T1000 (cell line): ENCODE results near the gene SLC25A40.

ENCODE experiments used
- DNase-seq: peaks from one replicate; lab custom pipeline; 2025; ENCODE audit warnings: mixed read lengths; lab: John Stamatoyannopoulos, UW

SLC25A40 gene

GRCh38 chr7:87784424-87784823 lies 91.7 kb downstream of the SLC25A40 start:
- DNase-seq: no peak
